HepG2 (cell line): ENCODE results near the gene TAF6. TPM values are rescaled to one million over a fixed set of nuclear protein-coding genes. Genes with fewer than 3 reads are reported as not detected.
A peak's percentile ranks its signal among the peaks of the same experiment; 100 is the strongest.

Source experiments
- HDAC2 ChIP-seq: sonication (generic); formaldehyde crosslinking; IDR thresholded peaks from 2 replicates; pipeline ENCODE4 v1.4.0; 2020; ENCODE audit warnings: missing genetic modification reagents
- HDAC6 ChIP-seq: fragments of 200-600 bp; sonication (generic); IDR thresholded peaks from 2 replicates; pipeline ENCODE4 v1.7.0; 2017; ENCODE audit warnings: mild to moderate bottlenecking, antibody characterized with exemption, low read length, low read depth
- KLF12 ChIP-seq: sonication (generic); formaldehyde crosslinking; IDR thresholded peaks from 2 replicates; pipeline ENCODE4 v1.4.0; 2020; ENCODE audit warnings: missing genetic modification reagents, borderline replicate concordance
- PREB ChIP-seq: sonication (generic); formaldehyde crosslinking; IDR thresholded peaks from 2 replicates; pipeline ENCODE4 v1.4.0; 2020; ENCODE audit warnings: missing genetic modification reagents
- RBFOX2 ChIP-seq: fragments of 200-400 bp; formaldehyde crosslinking; IDR thresholded peaks from 2 replicates; pipeline ENCODE4 v1.6.1; 2017; ENCODE audit warnings: low read depth, mild to moderate bottlenecking, low read length
- SP4 ChIP-seq: sonication (generic); formaldehyde crosslinking; IDR thresholded peaks from 2 replicates; pipeline ENCODE4 v1.8.1; 2023; ENCODE audit warnings: mild to moderate bottlenecking, missing genetic modification reagents
- TFAP4 ChIP-seq: sonication (generic); IDR thresholded peaks from 2 replicates; pipeline ENCODE4 v1.6.1; 2016; ENCODE audit warnings: low read depth, borderline replicate concordance
- ZNF17 ChIP-seq: sonication (generic); formaldehyde crosslinking; IDR thresholded peaks from 2 replicates; pipeline ENCODE4 v1.5.0; 2020; ENCODE audit warnings: mild to moderate bottlenecking, missing genetic modification reagents
- ZNF503 ChIP-seq: sonication (generic); formaldehyde crosslinking; IDR thresholded peaks from 2 replicates; pipeline ENCODE4 v1.4.0; 2020; ENCODE audit warnings: missing genetic modification reagents
- ZNF761 ChIP-seq: sonication (generic); formaldehyde crosslinking; conservative IDR thresholded peaks from 2 replicates; pipeline ENCODE4 v1.4.0; 2020; ENCODE audit warnings: mild to moderate bottlenecking, missing genetic modification reagents
- ZSCAN20 ChIP-seq: sonication (generic); formaldehyde crosslinking; IDR thresholded peaks from 2 replicates; pipeline ENCODE4 v1.4.0; 2020; ENCODE audit warnings: missing genetic modification reagents, mild to moderate bottlenecking, borderline replicate concordance
- polyA plus RNA-seq, 8 experiments: library from polyadenylated mRNA; depleted of rRNA in 3 of 8; stranded (reverse) in 7 of 8; unstranded in 1 of 8; fragments of >200 nt; fragmentation: Illumina TruSeq in 4 of 8; extraction: Trizol in 4 of 8; gene quantifications; 2 replicates each; pipeline versions ENCODE4 v1.2.1 to v1.2.3, GENCODE V29; 2011 to 2016; ENCODE audit warnings: low read depth in 4 of 8, missing spikeins in 1 of 8, mixed read lengths in 1 of 8; ENCODE audit not compliant: insufficient read depth in 1 of 8
- total RNA-seq, 5 experiments: library from RNA; depleted of rRNA; stranded (reverse); fragments of >200 nt; fragmentation: Illumina TruSeq; extraction: Trizol; gene quantifications; 2 replicates each; pipeline ENCODE4 v1.2.3, GENCODE V29; 2016; ENCODE audit warnings: low read depth in 1 of 5
- TF ChIP-seq, protein P1 (sequence below): sonication (generic); formaldehyde crosslinking; IDR thresholded peaks from 2 replicates; pipeline ENCODE4 v1.5.1; 2020; ENCODE audit warnings: missing genetic modification reagents, mild to moderate bottlenecking, borderline replicate concordance
- TF ChIP-seq, protein P2 (sequence below): IDR thresholded peaks from 2 replicates; pipeline ENCODE4 v1.6.1; 2018; ENCODE audit warnings: missing genetic modification reagents, mild to moderate bottlenecking, missing compliant biosample characterization
- TF ChIP-seq, protein P3 (sequence below): sonication (generic); formaldehyde crosslinking; IDR thresholded peaks from 2 replicates; pipeline ENCODE4 v1.5.0; 2020; ENCODE audit warnings: missing genetic modification reagents, mild to moderate bottlenecking, borderline replicate concordance
- TF ChIP-seq, protein P4 (sequence below): sonication (generic); formaldehyde crosslinking; IDR thresholded peaks from 2 replicates; pipeline ENCODE4 v1.4.0; 2020; ENCODE audit warnings: low read depth, mild to moderate bottlenecking, missing genetic modification reagents

TAF6 gene
- total and polyA plus RNA-seq, 2 of the 13 experiments (the other 11 are each of a cell fraction or from before 2014, with no cell fraction given) = 12.9 to 18.8 TPM

- TF ChIP-seq ZNF503 (CRISPR knock-in tag) = no peak; the same call in 1 of the 2 replicates
- TF ChIP-seq ZSCAN20 (CRISPR knock-in tag) = peak; percentile 66; the same call in 1 of the 2 replicates
- TF ChIP-seq, protein P1, sequence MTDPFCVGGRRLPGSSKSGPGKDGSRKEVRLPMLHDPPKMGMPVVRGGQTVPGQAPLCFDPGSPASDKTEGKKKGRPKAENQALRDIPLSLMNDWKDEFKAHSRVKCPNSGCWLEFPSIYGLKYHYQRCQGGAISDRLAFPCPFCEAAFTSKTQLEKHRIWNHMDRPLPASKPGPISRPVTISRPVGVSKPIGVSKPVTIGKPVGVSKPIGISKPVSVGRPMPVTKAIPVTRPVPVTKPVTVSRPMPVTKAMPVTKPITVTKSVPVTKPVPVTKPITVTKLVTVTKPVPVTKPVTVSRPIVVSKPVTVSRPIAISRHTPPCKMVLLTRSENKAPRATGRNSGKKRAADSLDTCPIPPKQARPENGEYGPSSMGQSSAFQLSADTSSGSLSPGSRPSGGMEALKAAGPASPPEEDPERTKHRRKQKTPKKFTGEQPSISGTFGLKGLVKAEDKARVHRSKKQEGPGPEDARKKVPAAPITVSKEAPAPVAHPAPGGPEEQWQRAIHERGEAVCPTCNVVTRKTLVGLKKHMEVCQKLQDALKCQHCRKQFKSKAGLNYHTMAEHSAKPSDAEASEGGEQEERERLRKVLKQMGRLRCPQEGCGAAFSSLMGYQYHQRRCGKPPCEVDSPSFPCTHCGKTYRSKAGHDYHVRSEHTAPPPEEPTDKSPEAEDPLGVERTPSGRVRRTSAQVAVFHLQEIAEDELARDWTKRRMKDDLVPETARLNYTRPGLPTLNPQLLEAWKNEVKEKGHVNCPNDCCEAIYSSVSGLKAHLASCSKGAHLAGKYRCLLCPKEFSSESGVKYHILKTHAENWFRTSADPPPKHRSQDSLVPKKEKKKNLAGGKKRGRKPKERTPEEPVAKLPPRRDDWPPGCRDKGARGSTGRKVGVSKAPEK = 0 out of 2 replicates have a peak, but pooled peaks have one; percentile 21
- no peak for TF ChIP-seq ZNF17 (CRISPR knock-in tag)
- TF ChIP-seq, protein P2, sequence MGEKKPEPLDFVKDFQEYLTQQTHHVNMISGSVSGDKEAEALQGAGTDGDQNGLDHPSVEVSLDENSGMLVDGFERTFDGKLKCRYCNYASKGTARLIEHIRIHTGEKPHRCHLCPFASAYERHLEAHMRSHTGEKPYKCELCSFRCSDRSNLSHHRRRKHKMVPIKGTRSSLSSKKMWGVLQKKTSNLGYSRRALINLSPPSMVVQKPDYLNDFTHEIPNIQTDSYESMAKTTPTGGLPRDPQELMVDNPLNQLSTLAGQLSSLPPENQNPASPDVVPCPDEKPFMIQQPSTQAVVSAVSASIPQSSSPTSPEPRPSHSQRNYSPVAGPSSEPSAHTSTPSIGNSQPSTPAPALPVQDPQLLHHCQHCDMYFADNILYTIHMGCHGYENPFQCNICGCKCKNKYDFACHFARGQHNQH = no peak; the same call in 1 of the 2 replicates
- peak; percentile 88 for TF ChIP-seq KLF12 (CRISPR knock-in tag)
- no peak for TF ChIP-seq HDAC6
- 0 out of 2 replicates have a peak, but pooled peaks have one; percentile 34 for TF ChIP-seq ZNF761 (CRISPR knock-in tag)
- peak; percentile 52 for TF ChIP-seq SP4
- TF ChIP-seq HDAC2 (CRISPR knock-in tag) = peak; percentile 6; the same call in 1 of the 2 replicates
- TF ChIP-seq TFAP4 = no peak
- peak; percentile 80 for TF ChIP-seq RBFOX2
- TF ChIP-seq, protein P3, sequence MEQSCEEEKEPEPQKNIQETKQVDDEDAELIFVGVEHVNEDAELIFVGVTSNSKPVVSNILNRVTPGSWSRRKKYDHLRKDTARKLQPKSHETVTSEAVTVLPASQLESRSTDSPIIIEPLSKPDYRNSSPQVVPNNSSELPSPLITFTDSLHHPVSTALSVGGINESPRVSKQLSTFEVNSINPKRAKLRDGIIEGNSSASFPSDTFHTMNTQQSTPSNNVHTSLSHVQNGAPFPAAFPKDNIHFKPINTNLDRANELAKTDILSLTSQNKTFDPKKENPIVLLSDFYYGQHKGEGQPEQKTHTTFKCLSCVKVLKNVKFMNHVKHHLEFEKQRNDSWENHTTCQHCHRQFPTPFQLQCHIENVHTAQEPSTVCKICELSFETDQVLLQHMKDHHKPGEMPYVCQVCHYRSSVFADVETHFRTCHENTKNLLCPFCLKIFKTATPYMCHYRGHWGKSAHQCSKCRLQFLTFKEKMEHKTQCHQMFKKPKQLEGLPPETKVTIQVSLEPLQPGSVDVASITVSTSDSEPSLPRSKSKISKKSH (CRISPR knock-in tag) = peak; percentile 3; the same call in 1 of the 2 replicates
- no peak for TF ChIP-seq PREB (CRISPR knock-in tag)
- TF ChIP-seq, protein P4, sequence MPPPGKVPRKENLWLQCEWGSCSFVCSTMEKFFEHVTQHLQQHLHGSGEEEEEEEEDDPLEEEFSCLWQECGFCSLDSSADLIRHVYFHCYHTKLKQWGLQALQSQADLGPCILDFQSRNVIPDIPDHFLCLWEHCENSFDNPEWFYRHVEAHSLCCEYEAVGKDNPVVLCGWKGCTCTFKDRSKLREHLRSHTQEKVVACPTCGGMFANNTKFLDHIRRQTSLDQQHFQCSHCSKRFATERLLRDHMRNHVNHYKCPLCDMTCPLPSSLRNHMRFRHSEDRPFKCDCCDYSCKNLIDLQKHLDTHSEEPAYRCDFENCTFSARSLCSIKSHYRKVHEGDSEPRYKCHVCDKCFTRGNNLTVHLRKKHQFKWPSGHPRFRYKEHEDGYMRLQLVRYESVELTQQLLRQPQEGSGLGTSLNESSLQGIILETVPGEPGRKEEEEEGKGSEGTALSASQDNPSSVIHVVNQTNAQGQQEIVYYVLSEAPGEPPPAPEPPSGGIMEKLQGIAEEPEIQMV (CRISPR knock-in tag) = no peak
These were observed 8.0 kb upstream of the TAF6 start, which contains the start of gene MBLAC1 (continued) for GRCh38 chr7:100126931-100127865.
